Loucy (cell line): ENCODE data around the gene PLEKHG4.

Experiments
- H2AFZ ChIP-seq: fragments of 200-600 bp; sonication (generic); 2 replicates; pipeline ENCODE4 v1.6.0; 2016; ENCODE audit warnings: antibody characterized with exemption, mild to moderate bottlenecking, low read length, moderate library complexity
- H3F3A ChIP-seq: fragments of 200-600 bp; 2 replicates; pipeline ENCODE4 v1.6.0; 2016; ENCODE audit warnings: antibody characterized with exemption, low read depth, mild to moderate bottlenecking
- H3K27me3 ChIP-seq: fragments of 200-600 bp; sonication (generic); 2 replicates; pipeline ENCODE4 v1.6.1; 2014; ENCODE audit warnings: low read length, mild to moderate bottlenecking; ENCODE audit not compliant: insufficient read depth, poor library complexity, severe bottlenecking
- H3K36me3 ChIP-seq: fragments of 200-600 bp; sonication (generic); 2 replicates; pipeline ENCODE4 v1.6.1; 2016; ENCODE audit warnings: low read length; ENCODE audit not compliant: insufficient read depth
- H3K4me1 ChIP-seq: fragments of 200-600 bp; sonication (generic); 2 replicates; pipeline ENCODE4 v1.5.1; 2014; ENCODE audit warnings: low read length, mild to moderate bottlenecking; ENCODE audit not compliant: insufficient read depth, poor library complexity, severe bottlenecking
- H3K4me2 ChIP-seq: fragments of 200-600 bp; sonication (generic); 2 replicates; pipeline ENCODE4 v1.6.0; 2014; ENCODE audit warnings: antibody characterized with exemption, low read length, low read depth, mild to moderate bottlenecking; ENCODE audit not compliant: poor library complexity, severe bottlenecking
- H3K4me3 ChIP-seq: fragments of 200-600 bp; sonication (generic); 2 replicates; pipeline ENCODE4 v1.5.1; 2014; ENCODE audit warnings: low read length, mild to moderate bottlenecking, mixed read lengths; ENCODE audit not compliant: poor library complexity, severe bottlenecking
- H3K79me2 ChIP-seq: fragments of 200-600 bp; sonication (generic); 2 replicates; pipeline ENCODE4 v1.6.1; 2014; ENCODE audit warnings: low read length; ENCODE audit not compliant: insufficient read depth
- H3K9ac ChIP-seq: fragments of 200-600 bp; sonication (generic); 2 replicates; pipeline ENCODE4 v1.6.0; 2014; ENCODE audit warnings: mild to moderate bottlenecking, low read depth, low read length, moderate library complexity; ENCODE audit not compliant: poor library complexity, severe bottlenecking
- H3K9me2 ChIP-seq: fragments of 200-600 bp; sonication (generic); replicated peaks from 2 replicates; pipeline ENCODE4 v1.6.1; 2016; ENCODE audit warnings: low read depth, low read length, mixed read lengths
- H3K9me3 ChIP-seq: fragments of 200-600 bp; sonication (generic); 2 replicates; pipeline ENCODE4 v1.6.1; 2014; ENCODE audit warnings: mild to moderate bottlenecking, antibody characterized with exemption, low read length, low read depth; ENCODE audit not compliant: insufficient read depth
- H4K20me1 ChIP-seq: fragments of 200-600 bp; sonication (generic); 2 replicates; pipeline ENCODE4 v1.6.0; 2014; ENCODE audit warnings: antibody characterized with exemption, low read length, mild to moderate bottlenecking; ENCODE audit not compliant: insufficient read depth, poor library complexity, severe bottlenecking
- EZH2phosphoT487 ChIP-seq: fragments of 200-600 bp; IDR thresholded peaks from 2 replicates; pipeline ENCODE4 v1.6.1; 2018; ENCODE audit warnings: antibody characterized with exemption, mild to moderate bottlenecking, moderate library complexity, borderline replicate concordance
- TF ChIP-seq, protein P1 (sequence below): fragments of 200-600 bp; sonication (generic); conservative IDR thresholded peaks from 2 replicates; pipeline ENCODE4 v1.5.1; 2014; ENCODE audit warnings: mild to moderate bottlenecking, antibody characterized with exemption, low read length

The PLEKHG4 gene

DNA sequence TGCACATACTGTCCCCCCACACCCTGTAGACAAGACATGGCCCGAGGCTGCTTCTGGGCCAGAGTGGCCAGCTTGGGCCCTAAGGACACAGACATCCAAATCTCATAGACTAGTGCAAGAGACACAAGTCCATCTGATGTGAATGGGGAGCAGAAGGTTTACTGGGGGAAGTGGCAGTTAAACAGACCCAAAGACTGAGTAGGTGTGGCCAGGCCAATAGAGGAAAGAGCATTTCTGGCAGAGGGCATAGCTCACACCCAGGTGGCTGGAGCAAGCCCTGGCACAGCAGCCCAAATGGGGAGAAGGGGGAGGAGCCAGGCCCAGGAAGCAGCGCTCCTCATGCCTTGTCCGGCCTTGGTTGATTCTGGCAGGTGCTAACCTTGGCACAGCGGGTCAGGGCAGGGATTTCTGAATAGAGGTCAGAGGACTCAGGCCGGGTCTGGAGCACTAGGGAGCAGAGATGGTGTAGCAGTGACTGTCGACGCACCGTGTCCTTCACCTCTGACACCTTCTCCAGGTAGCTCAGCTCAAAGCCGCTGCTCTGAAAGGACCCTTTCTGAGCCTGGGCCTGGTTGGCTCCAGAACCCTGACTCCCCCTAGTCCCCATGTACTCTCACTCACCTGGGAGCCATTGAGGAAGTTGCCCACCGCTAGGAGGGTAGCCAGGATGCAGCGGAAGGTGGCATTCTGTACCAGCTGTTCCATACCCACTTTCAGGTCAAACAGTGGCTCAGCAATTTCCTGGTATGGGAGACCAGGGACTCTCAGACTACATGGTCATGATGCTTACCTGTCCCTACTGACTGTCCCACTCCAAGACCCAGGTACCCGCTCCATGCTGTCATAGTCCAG is 48.3 kb upstream of the PLEKHG4 start:
- Histone ChIP-seq H4K20me1 (peaks cover 8% of the 10 kb centered on the region), H3K79me2 (peaks cover 21% of the 10 kb centered on the region), H3K27me3 (no peaks in the 10 kb centered on the region), H3K4me2 (no peak overlapping the region), H3K9me2 (no peaks in the 10 kb centered on the region), H3K4me3 (no peak overlapping the region), H3F3A (no peaks in the 10 kb centered on the region; the same call in 1 of the 2 replicates), H3K9ac (no peak overlapping the region), H3K4me1 (peaks cover 15% of the 10 kb centered on the region), H3K36me3 (peaks cover 52% of the 10 kb centered on the region; the same call in 1 of the 2 replicates), H2AFZ (no peak overlapping the region), H3K9me3 (no peaks in the 10 kb centered on the region)
- TF ChIP-seq, protein P1, sequence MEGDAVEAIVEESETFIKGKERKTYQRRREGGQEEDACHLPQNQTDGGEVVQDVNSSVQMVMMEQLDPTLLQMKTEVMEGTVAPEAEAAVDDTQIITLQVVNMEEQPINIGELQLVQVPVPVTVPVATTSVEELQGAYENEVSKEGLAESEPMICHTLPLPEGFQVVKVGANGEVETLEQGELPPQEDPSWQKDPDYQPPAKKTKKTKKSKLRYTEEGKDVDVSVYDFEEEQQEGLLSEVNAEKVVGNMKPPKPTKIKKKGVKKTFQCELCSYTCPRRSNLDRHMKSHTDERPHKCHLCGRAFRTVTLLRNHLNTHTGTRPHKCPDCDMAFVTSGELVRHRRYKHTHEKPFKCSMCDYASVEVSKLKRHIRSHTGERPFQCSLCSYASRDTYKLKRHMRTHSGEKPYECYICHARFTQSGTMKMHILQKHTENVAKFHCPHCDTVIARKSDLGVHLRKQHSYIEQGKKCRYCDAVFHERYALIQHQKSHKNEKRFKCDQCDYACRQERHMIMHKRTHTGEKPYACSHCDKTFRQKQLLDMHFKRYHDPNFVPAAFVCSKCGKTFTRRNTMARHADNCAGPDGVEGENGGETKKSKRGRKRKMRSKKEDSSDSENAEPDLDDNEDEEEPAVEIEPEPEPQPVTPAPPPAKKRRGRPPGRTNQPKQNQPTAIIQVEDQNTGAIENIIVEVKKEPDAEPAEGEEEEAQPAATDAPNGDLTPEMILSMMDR = no peak
- no peak for TF ChIP-seq EZH2phosphoT487

DNA sequence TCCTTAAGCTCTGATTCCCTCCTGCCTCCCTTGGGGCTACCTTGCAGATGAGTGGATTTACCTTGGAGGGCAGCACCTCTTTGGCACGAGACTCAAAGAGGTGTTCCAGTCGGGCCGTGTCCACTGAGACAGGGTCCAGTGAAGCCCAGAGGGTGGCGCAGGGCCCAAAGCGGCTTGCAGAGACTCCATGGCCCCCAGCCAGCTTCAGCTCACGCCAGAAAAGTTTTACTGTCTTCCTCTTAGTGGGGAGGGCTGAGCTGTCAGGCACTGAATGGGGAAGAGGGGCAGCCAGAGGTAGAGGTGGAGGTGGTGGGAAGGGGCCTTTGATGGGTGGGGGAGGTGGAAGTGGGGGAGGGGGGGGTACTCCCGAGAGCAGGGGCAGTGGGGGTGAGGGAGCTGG is 45.7 kb upstream of the PLEKHG4 start:
- Histone ChIP-seq H3K9ac (no peak overlapping the region), H3K36me3 (peaks cover 70% of the 10 kb centered on the region; the same call in 1 of the 2 replicates), H3K4me2 (no peak overlapping the region)

DNA sequence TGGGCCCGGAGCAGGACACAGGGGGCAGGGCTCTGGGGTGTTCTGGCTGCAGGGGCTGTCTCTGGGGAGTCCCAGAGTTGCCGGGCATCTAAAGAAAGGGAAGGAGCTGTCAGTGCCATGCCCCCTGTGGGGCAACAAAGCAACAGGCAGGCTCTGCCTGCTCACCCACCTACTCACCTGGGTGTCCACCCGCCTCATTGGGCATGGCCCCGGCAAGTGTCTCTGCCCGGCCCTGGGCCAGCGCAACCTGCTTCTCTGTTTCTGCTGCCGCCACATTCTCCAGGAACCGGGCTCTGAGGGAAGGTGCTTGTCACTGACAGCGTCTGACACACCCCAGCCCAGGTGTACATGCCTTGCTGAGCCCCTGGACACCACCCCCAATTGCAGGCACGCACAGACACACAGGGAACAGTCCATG is 45.1 kb upstream of the PLEKHG4 start:
- no peak for TF ChIP-seq EZH2phosphoT487
- TF ChIP-seq, protein P1 = no peak
- H3K36me3 ChIP-seq = peaks cover 65% of the 10 kb centered on the region; the same call in 1 of the 2 replicates
- no peaks in the 10 kb centered on the region for H3K9me3 ChIP-seq
- H3K9ac ChIP-seq = no peak overlapping the region
- H3K4me2 ChIP-seq = no peak overlapping the region
- no peaks in the 10 kb centered on the region for H3K4me1 ChIP-seq
- H3K9me2 ChIP-seq = no peaks in the 10 kb centered on the region
- H3K4me3 ChIP-seq = no peak overlapping the region
- H2AFZ ChIP-seq = no peak overlapping the region
- H4K20me1 ChIP-seq = no peaks in the 10 kb centered on the region
- H3F3A ChIP-seq = no peaks in the 10 kb centered on the region; the same call in 1 of the 2 replicates
- H3K27me3 ChIP-seq = no peaks in the 10 kb centered on the region
- no peaks in the 10 kb centered on the region for H3K79me2 ChIP-seq

More for the DNA sequence above, 45.7 kb upstream of the PLEKHG4 start:
- H2AFZ ChIP-seq = no peak overlapping the region
- H3K4me1 ChIP-seq = no peaks in the 10 kb centered on the region
- no peak overlapping the region for H3K4me3 ChIP-seq
- no peak for TF ChIP-seq EZH2phosphoT487
- TF ChIP-seq, protein P1 = no peak
- no peaks in the 10 kb centered on the region for H3K9me3 ChIP-seq
- H3K79me2 ChIP-seq = peaks cover 5% of the 10 kb centered on the region; the same call in 1 of the 2 replicates
- H4K20me1 ChIP-seq = no peaks in the 10 kb centered on the region
- H3F3A ChIP-seq = no peaks in the 10 kb centered on the region; the same call in 1 of the 2 replicates
- no peaks in the 10 kb centered on the region for H3K9me2 ChIP-seq
- H3K27me3 ChIP-seq = no peaks in the 10 kb centered on the region
